K562 (cell line): ENCODE measurements around the gene KCNT1. TPM values are rescaled to one million over a fixed set of nuclear protein-coding genes. Genes with fewer than 3 reads are reported as not detected.

ENCODE experiments used
- ATAC-seq: fragments of 200-7000 bp; cut with Tn5 transposase; 3 replicates; pipeline ENCODE4 v1.9.1; 2020; ENCODE audit warnings: moderate library complexity
- BruUV-seq: library from RNA; stranded (reverse); fragments of 400-500 nt; replicated peaks from 2 replicates; lab custom pipeline; 2021; lab: Mats Ljungman, UMichigan
- CTCF ChIA-PET: fragments of 300-600 bp; formaldehyde crosslinking; extraction: SDS; loops from one replicate; lab custom pipeline; 2021; ENCODE audit warnings: low intra/inter-chr PET ratio; lab: Yijun Ruan, JAX
- POLR2A ChIA-PET: fragments of 300-600, 350-650 bp; sonication (Branson Sonifier 250); formaldehyde crosslinking; extraction: SDS; loops from one replicate; lab custom pipeline; 2021; ENCODE audit warnings: antibody characterized with exemption, inconsistent platforms; lab: Yijun Ruan, JAX
- DNase-seq, 4 experiments: peaks; one replicate each; pipeline versions ENCODE4 v3.0.0 to v3.0.0-alpha.2; 2011 to 2018; ENCODE audit warnings: low spot score in 3 of 4, mixed read lengths in 3 of 4; ENCODE audit errors: extremely low read depth in 1 of 4
- FAIRE-seq: peaks from 2 replicates; lab custom pipeline; 2011; peaks lifted over from hg19 to GRCh38; lab: Jason Lieb, UNC
- H2AFZ ChIP-seq: 2 replicates; pipeline ENCODE4 v1.6.0; 2011; ENCODE audit warnings: low read depth, low read length, control low read depth, inconsistent platforms
- H3K27ac ChIP-seq: fragments of 200-600 bp; 3 replicates; pipeline ENCODE4 v1.8.0; 2011; ENCODE audit warnings: low read depth, mild to moderate bottlenecking, control low read depth, inconsistent platforms, low read length, moderate library complexity, mixed read lengths; ENCODE audit errors: extremely low read depth
- H3K27me3 ChIP-seq, 2 experiments: fragments of 300-600 bp in 1 of 2; 2 replicates in 1 of 2; 3 replicates in 1 of 2; pipeline versions ENCODE4 v1.6.0 to v1.8.0; 2011; ENCODE audit warnings: inconsistent platforms in 2 of 2, low read length in 2 of 2, mild to moderate bottlenecking in 1 of 2, mixed read lengths in 1 of 2, moderate library complexity in 1 of 2; ENCODE audit not compliant: control insufficient read depth in 2 of 2, insufficient read depth in 2 of 2
- H3K36me3 ChIP-seq: fragments of 300-600 bp; 3 replicates; pipeline ENCODE4 v1.8.0; 2011; ENCODE audit warnings: mild to moderate bottlenecking, low read length, inconsistent platforms; ENCODE audit not compliant: control insufficient read depth, insufficient read depth
- H3K4me1 ChIP-seq, 2 experiments: fragments of 200-600 bp in 1 of 2; replicated peaks in 1 of 2; 2 replicates in 1 of 2; 3 replicates in 1 of 2; pipeline versions ENCODE4 v1.5.1 to v1.8.0; 2011; ENCODE audit warnings: inconsistent platforms in 2 of 2, low read length in 2 of 2, mild to moderate bottlenecking in 1 of 2, mixed read lengths in 1 of 2, moderate library complexity in 1 of 2; ENCODE audit not compliant: control insufficient read depth in 2 of 2, insufficient read depth in 2 of 2
- H3K4me2 ChIP-seq: 2 replicates; pipeline ENCODE4 v1.6.1; 2011; ENCODE audit warnings: low read length, control low read depth, inconsistent platforms, mixed read lengths; ENCODE audit not compliant: insufficient read depth
- H3K4me3 ChIP-seq: fragments of 200-600 bp; sonication (generic), shearing (Covaris generic); 2 replicates; pipeline ENCODE4 v1.5.1; 2016; ENCODE audit warnings: control low read depth, inconsistent platforms
- H3K79me2 ChIP-seq: fragments of 200-600 bp; 3 replicates; pipeline ENCODE4 v1.8.0; 2011; ENCODE audit warnings: low read length, inconsistent platforms; ENCODE audit not compliant: control insufficient read depth, insufficient read depth
- H3K9ac ChIP-seq, 2 experiments: 2 replicates each; pipeline versions ENCODE4 v1.6.0 to v1.6.1; 2011; ENCODE audit warnings: low read depth in 2 of 2, low read length in 2 of 2, control low read depth in 1 of 2, inconsistent platforms in 1 of 2, mild to moderate bottlenecking in 1 of 2, mixed read lengths in 1 of 2; ENCODE audit not compliant: insufficient read depth in 1 of 2
- H3K9me1 ChIP-seq: one replicate; pipeline ENCODE4 v1.6.0; 2011; ENCODE audit warnings: inconsistent platforms, mild to moderate bottlenecking, low read length, moderate library complexity; ENCODE audit not compliant: control insufficient read depth, insufficient read depth
- H3K9me3 ChIP-seq: replicated peaks from 2 replicates; pipeline ENCODE4 v1.5.1; 2011; ENCODE audit warnings: low read depth, low read length, inconsistent platforms; ENCODE audit not compliant: control insufficient read depth, insufficient read depth
- H4K20me1 ChIP-seq: replicated peaks from 2 replicates; pipeline ENCODE4 v1.6.1; 2011; ENCODE audit warnings: low read length, inconsistent platforms, mixed read lengths; ENCODE audit not compliant: control insufficient read depth, insufficient read depth
- AFF4 ChIP-seq: sonication (generic); formaldehyde crosslinking; IDR thresholded peaks from 2 replicates; pipeline ENCODE4 v1.8.0; 2023; ENCODE audit warnings: mild to moderate bottlenecking, missing genetic modification reagents
- CBFA2T3 ChIP-seq: fragments of 450-650 bp; IDR thresholded peaks from 2 replicates; pipeline ENCODE4 v1.6.1; 2017
- EHMT2 ChIP-seq: fragments of 450-650 bp; IDR thresholded peaks from 2 replicates; pipeline ENCODE4 v1.6.1; 2018; ENCODE audit warnings: antibody characterized with exemption
- ILF3 ChIP-seq: fragments of 450-650 bp; IDR thresholded peaks from 2 replicates; pipeline ENCODE4 v1.6.1; 2018; ENCODE audit warnings: antibody characterized with exemption, mild to moderate bottlenecking, moderate library complexity, borderline replicate concordance
- KAT7 ChIP-seq: sonication (generic); formaldehyde crosslinking; IDR thresholded peaks from 2 replicates; pipeline ENCODE4 v1.8.0; 2022; ENCODE audit warnings: missing genetic modification reagents, mild to moderate bottlenecking, borderline replicate concordance
- KDM5B ChIP-seq: fragments of 200-600 bp; sonication (generic); IDR thresholded peaks from 2 replicates; pipeline ENCODE4 v1.6.1; 2012; ENCODE audit warnings: low read depth, mild to moderate bottlenecking, moderate library complexity, low read length, control low read depth, inconsistent platforms; ENCODE audit not compliant: insufficient replicate concordance
- PHTF2 ChIP-seq: fragments of 250-450 bp; sonication (Bioruptor Pico); IDR thresholded peaks from 2 replicates; pipeline ENCODE4 v1.5.0; 2021; ENCODE audit warnings: mild to moderate bottlenecking
- PYGO2 ChIP-seq: fragments of 450-650 bp; IDR thresholded peaks from 2 replicates; pipeline ENCODE4 v1.6.1; 2016; ENCODE audit warnings: mild to moderate bottlenecking, missing genetic modification characterization, moderate library complexity, missing compliant biosample characterization
- SMARCA4 ChIP-seq: fragments of 450-650 bp; IDR thresholded peaks from 2 replicates; pipeline ENCODE4 v1.6.1; 2016
- SNIP1 ChIP-seq: fragments of 450-650 bp; IDR thresholded peaks from 2 replicates; pipeline ENCODE4 v1.7.1; 2017; ENCODE audit warnings: low read depth, mild to moderate bottlenecking
- ZKSCAN1 ChIP-seq: fragments of 150-350 bp; IDR thresholded peaks from 2 replicates; pipeline ENCODE4 v1.6.1; 2016; ENCODE audit warnings: low read depth, low read length
- ZNF3 ChIP-seq: fragments of 250-450 bp; sonication (Bioruptor Pico); IDR thresholded peaks from 2 replicates; pipeline ENCODE4 v1.5.0; 2021; ENCODE audit warnings: mild to moderate bottlenecking, moderate library complexity
- ZNF384 ChIP-seq: IDR thresholded peaks from 2 replicates; pipeline ENCODE4 v1.6.1; 2012; ENCODE audit warnings: low read depth, low read length, improper control_type of control experiment
- WGBS: fragments of 100-300 bp; shearing (Covaris generic); methylation state at CpG from one replicate; pipeline ENCODE4 v1.1.6; 2016; ENCODE audit warnings: low coverage, mixed read lengths; ENCODE audit not compliant: insufficient coverage; ENCODE audit errors: missing lambda C conversion rate; 5-methylcytosine and 5-hydroxymethylcytosine counted together
- in situ Hi-C: fragments of 300-500 bp; cut with MboI; formaldehyde crosslinking; loops from 4 replicates; pipeline ENCODE4 v1.15.0; 2018; ENCODE audit warnings: inconsistent platforms, mixed read lengths
- intact Hi-C: fragments of 100-400 bp; cut with micrococcal nuclease; formaldehyde crosslinking; loops from 2 replicates; pipeline ENCODE4 v1.14.2; 2022
- polyA plus RNA-seq, 8 experiments: library from polyadenylated mRNA; depleted of rRNA in 4 of 8; stranded (reverse) in 5 of 8; unstranded in 3 of 8; fragments of >200 nt; fragmentation: Nextera tagmentation in 2 of 8; fragmentation: Illumina TruSeq in 1 of 8; extraction: Ambion mirVana in 2 of 8; extraction: Trizol in 1 of 8; gene quantifications; 2 replicates each; pipeline versions ENCODE4 v1.2.1 to v1.2.3, GENCODE V29; 2011 to 2014; ENCODE audit warnings: inconsistent platforms in 1 of 8, missing spikeins in 1 of 8
- total RNA-seq, 7 experiments: library from RNA; depleted of rRNA in 6 of 7; stranded (reverse); fragments of >200 nt in 6 of 7; fragmentation: Illumina TruSeq in 2 of 7; extraction: Trizol in 2 of 7; gene quantifications; 2 replicates each; pipeline versions ENCODE4 v1.2.1 to v1.2.3, GENCODE V29; 2011 to 2021; ENCODE audit warnings: low replicate concordance in 1 of 7

KCNT1 gene
- total and polyA plus RNA-seq, 9 of the 15 experiments (the other 6 are each of a cell fraction or from before 2014, with no cell fraction given): 0.05 TPM; not detected in 8

GRCh38 chr9:135695642-135696041 is 6.3 kb upstream of the KCNT1 start:
- DNase-seq (no peak), ATAC-seq (no peak), FAIRE-seq (no peak)
- Histone ChIP-seq H3K27me3 (peaks cover 28 to 67% of the 10 kb centered on the region in 2 experiments; a peak in 4 of 5 replicates), H3K36me3 (no peaks in the 10 kb centered on the region), H3K4me2 (no peak overlapping the region), H3K4me1 (peaks cover 0 to 42% of the 10 kb centered on the region in 2 experiments; a peak in 1 of 5 replicates), H3K9me3 (no peaks in the 10 kb centered on the region; the same call in 1 of the 2 replicates), H4K20me1 (peaks cover 7% of the 10 kb centered on the region; the same call in 1 of the 2 replicates), H3K9ac (no peak overlapping the region), H3K27ac (no peak overlapping the region), H3K4me3 (no peak overlapping the region), H2AFZ (no peak overlapping the region), H3K9me1 (no peaks in the 10 kb centered on the region), H3K79me2 (no peaks in the 10 kb centered on the region)
- in situ Hi-C loops (no loop called here), intact Hi-C loops (no loop called here)
- no TSS peak for BruUV-seq
- WGBS: under 1% methylated on average over 11 of the region's 12 CpGs
- ChIA-PET POLR2A (interaction anchor here (0.6 kb wide), 1 partner anchor 855 kb away, joined by 3 read pairs; no protein-coding TSS in a partner anchor), CTCF (no interaction called here)
- TF ChIP-seq EHMT2: no peak
- no peak for TF ChIP-seq SMARCA4
- TF ChIP-seq PYGO2 (tag): no peak
- no peak for TF ChIP-seq KDM5B
- TF ChIP-seq ILF3: no peak
- no peak for TF ChIP-seq KAT7 (CRISPR knock-in tag)
- TF ChIP-seq ZNF3 (CRISPR knock-in tag): no peak
- TF ChIP-seq CBFA2T3: no peak
- no peak for TF ChIP-seq ZNF384
- no peak for TF ChIP-seq ZKSCAN1
- TF ChIP-seq SNIP1: no peak
- no peak for TF ChIP-seq PHTF2
- TF ChIP-seq AFF4 (CRISPR knock-in tag): no peak
- TF ChIP-seq, all 486 proteins: peak for 0
